Articular chondrocyte of knee joint (primary cell): ENCODE data around the gene HSPA2. TPM values are rescaled to one million over a fixed set of nuclear protein-coding genes. Genes with fewer than 3 reads are reported as not detected.

Experiments
- small RNA-seq: library from RNA; depleted of rRNA; stranded (forward); fragments of <200 nt; gene quantifications from one replicate; pipeline ENCODE3, GENCODE V24; 2012
- total RNA-seq: library from RNA; depleted of rRNA; stranded (reverse); fragments of >200 nt; gene quantifications from 2 replicates; pipeline ENCODE4 v1.2.3, GENCODE V29; 2012

Gene HSPA2
- 11.5 and 13.6 TPM in 2 replicates for total RNA-seq

GRCh38 chr14:64540208-64541202 is at the start of gene HSPA2:
HSPA2 (plus strand) TSS chr14:64540741; CDS start chr14:64540850, 109 bp downstream.

GRCh38 chr14:64503434-64504309 is 36.9 kb upstream of the HSPA2 start, which contains the start of gene ZBTB25:
ZBTB25 (minus strand) TSS chr14:64503838; CDS start chr14:64490533, 13,305 bp downstream.

GRCh38 chr14:64504310-64504896 is 36.1 kb upstream of the HSPA2 start, which contains the start of gene ZBTB1:
ZBTB1 (plus strand) TSS chr14:64504770; CDS start chr14:64521505, 16,735 bp downstream.

GRCh38 chr14:64549791-64550620 is 9.5 kb downstream of the HSPA2 start, which contains the start of gene PPP1R36:
PPP1R36 (plus strand) TSS chr14:64549961; CDS start chr14:64549998, 37 bp downstream.

Small RNAs within 50 kb of the gene (small RNA-seq; reads per million reads assigned to genes)
- gene AL049869.4 = not detected

Other genes with a start within 250 kb of the HSPA2 start
- 0.11 and 0.13 TPM in 2 replicates for gene ESR2, start 246.4 kb upstream of the HSPA2 start, total RNA-seq
- gene MTHFD1, start 152.4 kb upstream of the HSPA2 start, total RNA-seq = 32.7 and 39.5 TPM in 2 replicates
- gene AKAP5, start 75.2 kb upstream of the HSPA2 start, total RNA-seq = 0.32 and 0.39 TPM in 2 replicates
- 12.0 and 13.3 TPM in 2 replicates for gene ZBTB25, start 36.9 kb upstream of the HSPA2 start, total RNA-seq
- gene ZBTB1, start 36.0 kb upstream of the HSPA2 start, total RNA-seq = 64.9 and 75.0 TPM in 2 replicates
- 1.3 and 2.4 TPM in 2 replicates for gene PPP1R36, start 9.2 kb downstream of the HSPA2 start, total RNA-seq
- 15.5 and 16.8 TPM in 2 replicates for gene PLEKHG3, start 163.7 kb downstream of the HSPA2 start, total RNA-seq